B cell (primary cell): ENCODE data around the gene LIMCH1.

Experiments used
- CTCF ChIP-seq: fragments of 200-600 bp; IDR thresholded peaks from one replicate; pipeline ENCODE4 v1.8.0; 2022; ENCODE audit warnings: antibody characterized with exemption, mild to moderate bottlenecking
- EZH2 ChIP-seq: IDR thresholded peaks from 2 replicates; pipeline ENCODE4 v1.6.1; 2012; ENCODE audit warnings: borderline replicate concordance, low read depth, mild to moderate bottlenecking, moderate library complexity, low read length; ENCODE audit not compliant: insufficient read depth, poor library complexity, severe bottlenecking

- TF ChIP-seq CTCF, result no peak
- TF ChIP-seq EZH2, result no peak
Observed at GRCh38 chr4:41561244-41561643, 23.3 kb downstream of the LIMCH1 start.
